Measurements from ENCODE around the gene CHI3L2.

CHI3L2 gene

GRCh38 chr1:111290630-111291029 is 63.1 kb downstream of the CHI3L2 start, which contains the start of gene CHIA:
Gene CHIA, plus strand, starts transcription at chr1:111290851. Its CDS starts 19,617 bp downstream, at chr1:111310468.
- no peaks in the 10 kb centered on the region for H3K79me2 ChIP-seq (ENCODE audit: insufficient read depth, low read length)
- no peaks in the 10 kb centered on the region for H3F3A ChIP-seq (ENCODE audit: insufficient read depth, low read length)
- H3K9me2 ChIP-seq (ENCODE audit: low read depth, low read length): no peaks in the 10 kb centered on the region
- H3K27me3 ChIP-seq (ENCODE audit: insufficient read depth, low read length): no peaks in the 10 kb centered on the region; the same call in 1 of the 2 replicates
- H3K9me3 ChIP-seq (ENCODE audit: low read length): no peaks in the 10 kb centered on the region
- no peak within 1 kb of the TSS for H3K9ac ChIP-seq (ENCODE audit: low read length)
- H3K27ac ChIP-seq (ENCODE audit: low read depth, low read length, poor library complexity, severe bottlenecking): no peak within 1 kb of the TSS
- no peak within 1 kb of the TSS for H2AFZ ChIP-seq (ENCODE audit: low read length)
- no peaks in the 10 kb centered on the region for H3K4me1 ChIP-seq (ENCODE audit: insufficient read depth, low read length, severe bottlenecking)
- H3K36me3 ChIP-seq (ENCODE audit: insufficient read depth, low read length): no peaks in the 10 kb centered on the region
- H4K20me1 ChIP-seq (ENCODE audit: insufficient read depth, low read length): no peaks in the 10 kb centered on the region
- H3K4me2 ChIP-seq (ENCODE audit: low read length): no peak within 1 kb of the TSS
- TF ChIP-seq EZH2 (IDR thresholded peaks at IDR 0.05; ENCODE audit: borderline replicate concordance, low read length): no peak
- TF ChIP-seq, protein P1, sequence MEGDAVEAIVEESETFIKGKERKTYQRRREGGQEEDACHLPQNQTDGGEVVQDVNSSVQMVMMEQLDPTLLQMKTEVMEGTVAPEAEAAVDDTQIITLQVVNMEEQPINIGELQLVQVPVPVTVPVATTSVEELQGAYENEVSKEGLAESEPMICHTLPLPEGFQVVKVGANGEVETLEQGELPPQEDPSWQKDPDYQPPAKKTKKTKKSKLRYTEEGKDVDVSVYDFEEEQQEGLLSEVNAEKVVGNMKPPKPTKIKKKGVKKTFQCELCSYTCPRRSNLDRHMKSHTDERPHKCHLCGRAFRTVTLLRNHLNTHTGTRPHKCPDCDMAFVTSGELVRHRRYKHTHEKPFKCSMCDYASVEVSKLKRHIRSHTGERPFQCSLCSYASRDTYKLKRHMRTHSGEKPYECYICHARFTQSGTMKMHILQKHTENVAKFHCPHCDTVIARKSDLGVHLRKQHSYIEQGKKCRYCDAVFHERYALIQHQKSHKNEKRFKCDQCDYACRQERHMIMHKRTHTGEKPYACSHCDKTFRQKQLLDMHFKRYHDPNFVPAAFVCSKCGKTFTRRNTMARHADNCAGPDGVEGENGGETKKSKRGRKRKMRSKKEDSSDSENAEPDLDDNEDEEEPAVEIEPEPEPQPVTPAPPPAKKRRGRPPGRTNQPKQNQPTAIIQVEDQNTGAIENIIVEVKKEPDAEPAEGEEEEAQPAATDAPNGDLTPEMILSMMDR (IDR thresholded peaks at IDR 0.05; ENCODE audit: low read length): no peak
- H3K4me3 ChIP-seq (ENCODE audit: low read depth, low read length, poor library complexity, severe bottlenecking): no peak within 1 kb of the TSS
